ENCODE measurements around the gene MT1B.
A peak's percentile ranks its signal among the peaks of the same experiment; 100 is the strongest.

The MT1B gene

DNA sequence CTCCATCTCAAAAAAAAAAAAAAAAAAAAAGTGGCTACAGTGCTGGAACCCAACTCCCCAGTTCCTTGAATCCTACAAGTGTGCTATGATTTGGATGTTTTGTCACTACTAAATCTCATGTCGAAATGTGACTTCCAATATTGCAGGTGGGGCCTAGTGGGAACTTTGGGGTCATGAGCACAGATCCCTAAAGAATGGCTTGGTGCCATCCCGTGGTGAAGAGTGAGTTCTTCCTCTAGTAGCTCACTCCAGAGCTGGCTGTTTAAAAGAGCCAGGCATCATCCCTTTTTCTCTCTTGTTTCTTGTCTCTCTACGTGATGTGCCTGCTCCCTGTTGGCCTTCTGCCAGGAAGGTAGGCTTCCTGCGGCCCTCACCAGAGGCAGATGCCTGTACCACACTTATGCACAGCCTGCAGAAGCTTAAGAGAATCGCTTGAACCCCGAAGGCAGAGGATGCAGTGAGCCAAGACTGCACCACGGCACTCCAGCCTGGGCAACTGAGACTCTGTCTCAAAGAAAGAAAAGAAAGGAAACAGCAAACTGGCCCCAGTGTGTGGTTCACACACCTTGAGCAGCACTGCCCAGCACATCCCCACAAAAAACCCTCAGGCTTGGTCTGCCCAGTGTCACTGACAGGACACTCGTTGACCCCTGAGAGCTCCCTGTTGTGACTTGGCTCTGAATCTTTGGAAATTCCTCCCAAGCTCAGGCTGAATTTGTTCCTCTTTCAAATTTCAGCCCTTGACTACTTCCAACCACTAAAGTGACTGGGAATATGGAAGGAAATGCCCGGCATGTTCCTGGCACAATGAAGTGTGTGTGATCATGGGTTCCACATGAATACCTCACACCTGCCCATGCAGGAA, 23.0 kb upstream of the MT1B start:
- peaks cover 53% of the 10 kb centered on the region for H3K27me3 Mint-ChIP-seq
- no peak overlapping the region for H3K27ac Mint-ChIP-seq
- H3K9me3 Mint-ChIP-seq, result no peaks in the 10 kb centered on the region
- H3K4me1 Mint-ChIP-seq (ENCODE audit: low read depth), result peaks cover 39% of the 10 kb centered on the region
- H3K4me3 Mint-ChIP-seq, result no peak overlapping the region
- no peaks in the 10 kb centered on the region for H3K36me3 Mint-ChIP-seq (ENCODE audit: low read depth)

DNA sequence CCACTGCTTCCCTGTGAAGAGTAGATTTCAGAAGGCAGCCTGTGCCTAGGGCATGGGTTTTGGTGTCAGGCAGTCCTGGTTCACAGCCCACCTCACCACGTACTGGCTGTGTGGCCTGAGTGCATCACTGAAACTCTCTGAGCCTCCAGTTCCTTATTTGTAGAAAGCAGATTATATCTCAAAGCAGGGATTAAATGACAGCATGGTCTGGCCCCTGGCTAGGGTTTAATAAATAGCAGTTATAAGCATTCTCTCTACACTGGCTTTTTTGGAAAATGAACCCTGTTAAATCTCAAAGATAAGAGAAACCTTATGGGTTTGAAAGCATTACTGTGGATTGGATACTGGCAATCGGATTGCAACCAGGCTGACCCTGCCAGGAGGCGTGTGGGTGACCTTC, 22.2 kb upstream of the MT1B start:
- H3K27ac Mint-ChIP-seq, result no peak overlapping the region
- H3K27me3 Mint-ChIP-seq, result peaks cover 57% of the 10 kb centered on the region
- peaks cover 35% of the 10 kb centered on the region for H3K4me1 Mint-ChIP-seq (ENCODE audit: low read depth)
- no peak overlapping the region for H3K4me3 Mint-ChIP-seq
- H3K9me3 Mint-ChIP-seq, result no peaks in the 10 kb centered on the region
- no peaks in the 10 kb centered on the region for H3K36me3 Mint-ChIP-seq (ENCODE audit: low read depth)

DNA sequence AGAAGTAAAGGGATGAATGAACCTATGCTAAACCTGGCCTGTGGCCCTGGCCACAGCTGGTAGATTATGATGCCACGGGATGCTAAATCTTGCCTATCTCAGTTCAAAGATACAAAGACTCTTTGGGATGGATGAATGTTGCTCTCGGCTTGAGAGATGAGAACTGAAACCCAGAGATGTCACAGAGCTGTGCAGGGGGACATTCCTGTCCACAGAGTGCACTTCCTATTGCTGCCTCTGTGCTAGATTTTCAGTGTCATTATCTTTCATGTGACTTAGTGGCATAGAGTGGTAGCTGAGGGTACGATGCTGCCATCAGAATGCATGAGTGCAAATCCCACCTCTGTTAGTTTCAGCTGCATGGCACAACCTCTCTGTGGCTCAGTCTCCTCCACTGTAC, 21.6 kb upstream of the MT1B start:
- H3K4me1 Mint-ChIP-seq (ENCODE audit: low read depth), result peaks cover 36% of the 10 kb centered on the region
- H3K36me3 Mint-ChIP-seq (ENCODE audit: low read depth), result no peaks in the 10 kb centered on the region
- peaks cover 59% of the 10 kb centered on the region for H3K27me3 Mint-ChIP-seq
- H3K27ac Mint-ChIP-seq, result no peak overlapping the region
- no peak overlapping the region for H3K4me3 Mint-ChIP-seq
- no peaks in the 10 kb centered on the region for H3K9me3 Mint-ChIP-seq

DNA sequence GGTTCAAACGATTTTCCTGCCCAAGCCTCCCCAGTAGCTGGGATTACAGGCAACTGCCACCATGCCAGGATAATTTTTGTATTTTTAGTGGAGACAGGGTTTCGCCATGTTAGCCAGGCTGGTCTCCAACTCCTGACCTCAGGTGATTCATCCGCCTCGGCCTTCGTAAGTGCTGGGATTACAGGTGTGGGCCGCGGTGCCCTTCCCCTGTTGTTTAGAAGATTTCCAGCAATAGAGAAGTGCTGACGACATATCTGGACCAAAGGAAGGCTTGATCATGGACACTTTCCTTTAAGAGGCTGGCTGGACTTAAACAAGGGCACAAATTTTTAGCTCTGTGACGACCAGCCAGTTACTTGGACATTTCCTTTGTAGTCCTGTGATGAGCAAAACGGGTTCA, 20.5 kb upstream of the MT1B start:
- H3K9me3 Mint-ChIP-seq, result no peaks in the 10 kb centered on the region
- peaks cover 33% of the 10 kb centered on the region for H3K4me1 Mint-ChIP-seq (ENCODE audit: low read depth)
- no peaks in the 10 kb centered on the region for H3K36me3 Mint-ChIP-seq (ENCODE audit: low read depth)
- H3K27ac Mint-ChIP-seq, result no peak overlapping the region
- peaks cover 62% of the 10 kb centered on the region for H3K27me3 Mint-ChIP-seq
- no peak overlapping the region for H3K4me3 Mint-ChIP-seq

DNA sequence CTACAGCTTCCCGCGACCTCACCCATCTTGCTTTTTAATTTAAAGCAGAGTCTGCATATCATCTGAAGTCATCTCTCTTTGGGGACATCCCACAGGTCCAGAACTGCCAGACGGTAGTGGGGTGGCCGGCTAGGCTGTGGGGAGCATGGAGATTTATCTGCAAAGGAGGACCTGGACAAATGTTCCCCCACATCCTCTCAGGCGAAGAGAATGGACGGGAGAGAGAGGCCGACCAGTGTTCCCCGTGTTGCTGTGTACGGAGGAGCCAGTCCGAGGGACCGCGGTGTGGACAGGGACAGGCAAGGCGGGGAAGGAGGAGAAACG, 19.9 kb upstream of the MT1B start:
- H3K27me3 Mint-ChIP-seq, result peaks cover 64% of the 10 kb centered on the region
- H3K9me3 Mint-ChIP-seq, result no peaks in the 10 kb centered on the region
- peaks cover 28% of the 10 kb centered on the region for H3K4me1 Mint-ChIP-seq (ENCODE audit: low read depth)
- H3K4me3 Mint-ChIP-seq, result peak overlapping the region; percentile 68
- H3K36me3 Mint-ChIP-seq (ENCODE audit: low read depth), result no peaks in the 10 kb centered on the region
- no peak overlapping the region for H3K27ac Mint-ChIP-seq

DNA sequence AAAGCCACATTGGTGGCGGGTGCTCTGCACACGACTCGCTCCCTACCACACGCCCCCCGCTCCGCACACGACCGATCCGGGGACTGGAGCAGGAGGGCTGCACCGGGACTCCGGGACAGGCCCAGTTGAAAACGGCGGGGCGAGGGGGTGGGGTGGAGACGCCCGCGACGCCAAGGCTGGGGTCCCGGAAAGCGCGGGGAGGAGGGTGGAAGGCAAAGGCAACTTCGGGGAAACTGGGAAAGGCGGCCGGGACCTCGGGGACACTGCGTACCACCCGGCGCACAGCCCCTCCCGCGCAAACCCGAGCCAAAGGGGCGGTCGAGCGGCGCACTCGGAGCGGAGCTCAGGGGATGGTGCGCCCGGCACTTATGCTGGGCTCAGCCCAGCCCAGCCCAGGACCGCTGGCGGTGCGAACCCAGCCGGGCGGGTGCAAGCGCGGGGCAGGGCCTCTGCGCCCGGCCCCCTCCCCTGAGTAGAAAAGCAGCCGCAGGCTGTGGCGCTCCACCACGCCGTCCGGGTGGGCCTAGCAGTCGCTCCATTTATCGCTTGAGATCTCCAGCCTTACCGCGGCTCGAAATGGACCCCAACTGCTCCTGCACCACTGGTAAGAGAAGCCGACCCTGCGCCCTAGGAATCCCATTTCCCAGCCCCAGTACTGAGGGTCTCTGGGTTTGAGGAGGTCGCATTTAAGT, 19.4 kb upstream of the MT1B start, which contains the start of gene MT1M:
Gene MT1M, plus strand, starts transcription at position 504 of the 692 bp plus-strand sequence. Its CDS starts 73 bp downstream, at position 577.
- Mint-ChIP-seq H3K4me3 (peak within 1 kb of the TSS; percentile 68), H3K4me1 (ENCODE audit: low read depth) (peaks cover 28% of the 10 kb centered on the region), H3K9me3 (no peaks in the 10 kb centered on the region), H3K36me3 (ENCODE audit: low read depth) (no peaks in the 10 kb centered on the region), H3K27me3 (peaks cover 64% of the 10 kb centered on the region), H3K27ac (no peak within 1 kb of the TSS)

DNA sequence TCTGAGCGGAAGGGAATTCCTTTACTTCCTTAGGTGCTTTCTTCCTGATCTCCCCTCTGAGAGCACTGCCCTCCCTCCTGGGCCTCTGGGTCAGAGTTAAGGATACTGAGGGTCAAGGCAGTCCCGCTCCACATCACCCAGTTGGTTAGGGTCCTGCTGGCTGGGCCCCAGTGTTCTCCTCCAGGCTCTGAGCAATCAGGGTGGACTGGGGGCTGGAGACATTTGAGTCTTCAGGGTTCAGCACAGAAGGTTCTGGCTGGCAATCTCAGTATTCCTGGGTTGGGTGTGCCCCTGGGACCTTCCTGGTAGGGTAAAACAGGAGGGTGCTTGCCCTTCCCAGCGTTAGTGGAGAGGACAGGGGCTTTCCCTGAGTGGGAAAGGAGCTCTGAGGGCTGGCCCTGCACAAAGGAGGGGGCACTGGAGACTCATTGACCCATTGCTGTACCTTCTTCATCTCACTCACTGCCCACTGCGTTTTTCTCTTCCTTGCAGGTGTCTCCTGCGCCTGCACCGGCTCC, 18.8 kb upstream of the MT1B start:
- H3K4me3 Mint-ChIP-seq, result peak overlapping the region; percentile 20
- no peaks in the 10 kb centered on the region for H3K9me3 Mint-ChIP-seq
- H3K36me3 Mint-ChIP-seq (ENCODE audit: low read depth), result no peaks in the 10 kb centered on the region
- H3K4me1 Mint-ChIP-seq (ENCODE audit: low read depth), result peaks cover 31% of the 10 kb centered on the region
- H3K27ac Mint-ChIP-seq, result no peak overlapping the region
- H3K27me3 Mint-ChIP-seq, result peaks cover 70% of the 10 kb centered on the region

DNA sequence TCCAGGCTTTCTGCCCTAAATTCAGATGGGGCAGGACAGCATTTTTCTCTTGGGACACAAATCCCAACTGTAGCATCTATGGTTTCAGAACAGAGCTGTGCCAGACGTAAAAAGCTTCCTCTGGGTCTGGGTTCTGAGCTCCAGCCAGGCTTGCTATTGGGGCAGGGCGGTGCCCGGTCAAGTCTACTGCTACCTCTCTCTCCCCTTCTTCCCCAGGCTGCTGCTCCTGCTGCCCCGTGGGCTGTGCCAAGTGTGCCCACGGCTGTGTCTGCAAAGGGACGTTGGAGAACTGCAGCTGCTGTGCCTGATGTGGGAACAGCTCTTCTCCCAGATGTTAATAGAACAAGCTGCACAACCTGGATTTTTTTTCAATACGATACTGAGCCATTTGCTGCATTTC, 18.2 kb upstream of the MT1B start:
- Mint-ChIP-seq H3K36me3 (ENCODE audit: low read depth) (no peaks in the 10 kb centered on the region), H3K4me1 (ENCODE audit: low read depth) (peaks cover 34% of the 10 kb centered on the region), H3K9me3 (no peaks in the 10 kb centered on the region), H3K4me3 (no peak overlapping the region), H3K27me3 (peaks cover 74% of the 10 kb centered on the region), H3K27ac (no peak overlapping the region)

DNA sequence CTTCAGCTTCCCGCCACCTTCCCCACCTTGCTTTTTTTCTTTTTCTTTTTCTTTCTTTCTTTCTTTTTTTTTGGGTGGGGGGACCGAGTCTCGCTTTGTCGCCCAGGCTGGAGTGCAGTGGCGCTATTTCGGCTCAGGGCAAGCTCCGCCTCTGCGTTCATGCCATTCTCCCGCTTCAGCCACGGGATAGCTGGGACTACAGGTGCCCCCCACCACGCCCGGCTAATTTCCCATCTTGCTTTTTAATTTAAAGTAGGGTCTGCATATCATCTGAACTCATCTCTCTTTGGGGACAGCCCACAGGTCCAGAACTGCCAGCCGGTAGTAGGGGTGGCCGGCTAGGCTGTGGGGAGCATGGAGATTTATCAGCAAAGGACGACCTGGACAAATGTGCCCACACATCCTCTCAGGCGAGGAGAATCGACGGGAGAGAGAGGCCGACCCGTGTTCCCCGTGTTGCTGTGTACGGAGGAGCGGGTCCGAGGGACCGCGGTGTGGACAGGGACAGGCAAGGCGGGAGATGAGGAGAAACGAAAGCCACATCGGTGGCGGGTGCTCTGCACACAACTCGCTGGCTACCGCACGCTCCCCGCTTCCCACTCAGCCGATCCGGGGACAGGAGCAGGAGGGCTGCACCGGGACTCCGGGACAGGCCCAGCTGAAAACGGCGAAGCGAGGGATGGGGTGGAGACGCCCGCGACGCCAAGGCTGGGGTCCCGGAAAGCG, 16.8 kb upstream of the MT1B start:
- H3K27me3 Mint-ChIP-seq, result peaks cover 87% of the 10 kb centered on the region
- H3K4me3 Mint-ChIP-seq, result peak overlapping the region; percentile 70
- no peaks in the 10 kb centered on the region for H3K36me3 Mint-ChIP-seq (ENCODE audit: low read depth)
- H3K4me1 Mint-ChIP-seq (ENCODE audit: low read depth), result peaks cover 32% of the 10 kb centered on the region
- H3K9me3 Mint-ChIP-seq, result no peaks in the 10 kb centered on the region
- no peak overlapping the region for H3K27ac Mint-ChIP-seq

DNA sequence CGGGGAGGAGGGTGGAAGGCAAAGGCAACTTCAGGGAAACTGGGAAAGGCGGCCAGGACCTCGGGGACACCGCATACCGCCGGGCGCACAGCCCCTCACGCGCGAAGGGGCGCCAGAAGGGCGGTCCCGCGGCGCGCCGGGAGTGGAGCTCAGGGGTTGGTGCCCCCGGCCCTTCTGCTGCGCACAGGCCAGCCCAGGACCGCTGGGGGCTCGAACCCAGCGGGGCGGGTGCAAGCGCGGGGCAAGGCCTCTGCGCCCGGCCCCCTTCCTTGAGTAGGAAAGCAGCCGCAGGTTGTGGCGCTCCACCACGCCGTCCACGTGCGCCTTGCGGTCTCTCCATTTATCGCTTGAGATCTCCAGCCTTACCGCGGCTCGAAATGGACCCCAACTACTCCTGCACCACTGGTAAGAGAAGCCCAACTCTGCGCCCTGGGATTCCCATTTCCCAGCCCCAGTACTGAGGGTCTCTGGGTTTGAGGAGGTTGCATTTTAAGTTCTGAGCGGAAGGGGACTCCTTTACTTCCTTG, 16.2 kb upstream of the MT1B start:
- H3K36me3 Mint-ChIP-seq (ENCODE audit: low read depth), result no peaks in the 10 kb centered on the region
- peaks cover 27% of the 10 kb centered on the region for H3K4me1 Mint-ChIP-seq (ENCODE audit: low read depth)
- H3K9me3 Mint-ChIP-seq, result no peaks in the 10 kb centered on the region
- no peak overlapping the region for H3K27ac Mint-ChIP-seq
- H3K4me3 Mint-ChIP-seq, result peak overlapping the region; percentile 43
- H3K27me3 Mint-ChIP-seq, result peaks cover 89% of the 10 kb centered on the region

DNA sequence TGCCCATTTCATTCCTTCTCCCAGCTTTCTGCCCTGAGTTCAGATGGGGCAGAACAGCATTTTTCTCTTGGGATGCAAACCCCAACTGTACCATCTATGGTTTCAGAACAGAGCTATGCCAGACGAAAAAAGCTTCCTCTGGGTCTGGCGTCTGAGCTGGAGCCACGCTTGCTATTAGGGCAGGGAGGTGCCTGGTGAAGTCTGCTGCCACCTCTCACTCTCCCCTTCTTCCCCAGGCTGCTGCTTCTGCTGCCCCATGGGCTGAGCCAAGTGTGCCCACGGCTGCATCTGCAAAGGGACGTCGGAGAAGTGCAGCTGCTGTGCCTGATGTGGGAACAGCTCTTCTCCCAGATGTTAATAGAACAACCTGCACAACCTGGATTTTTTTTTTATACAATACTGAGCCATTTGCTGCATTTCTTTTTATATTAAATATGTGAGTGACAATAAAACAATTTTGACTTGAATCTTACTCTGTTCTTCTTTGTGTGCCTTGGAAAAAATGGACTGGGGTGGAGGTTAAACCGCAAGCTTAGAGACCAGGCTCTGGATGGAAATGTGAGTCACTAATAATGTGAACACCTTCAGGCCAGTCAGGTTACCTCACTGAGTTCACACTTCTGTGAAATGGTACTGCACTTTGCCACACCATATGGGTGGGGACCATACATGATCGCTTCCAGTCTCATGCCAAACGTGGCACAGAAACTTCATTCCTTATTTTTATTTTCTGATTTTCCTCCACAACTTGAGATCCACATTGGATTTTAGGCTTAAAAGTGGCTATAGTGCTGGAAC, 14.9 kb upstream of the MT1B start:
- Mint-ChIP-seq H3K9me3 (no peaks in the 10 kb centered on the region), H3K4me1 (ENCODE audit: low read depth) (peaks cover 23% of the 10 kb centered on the region), H3K4me3 (no peak overlapping the region), H3K27ac (no peak overlapping the region), H3K36me3 (ENCODE audit: low read depth) (no peaks in the 10 kb centered on the region), H3K27me3 (peaks cover 86% of the 10 kb centered on the region)

DNA sequence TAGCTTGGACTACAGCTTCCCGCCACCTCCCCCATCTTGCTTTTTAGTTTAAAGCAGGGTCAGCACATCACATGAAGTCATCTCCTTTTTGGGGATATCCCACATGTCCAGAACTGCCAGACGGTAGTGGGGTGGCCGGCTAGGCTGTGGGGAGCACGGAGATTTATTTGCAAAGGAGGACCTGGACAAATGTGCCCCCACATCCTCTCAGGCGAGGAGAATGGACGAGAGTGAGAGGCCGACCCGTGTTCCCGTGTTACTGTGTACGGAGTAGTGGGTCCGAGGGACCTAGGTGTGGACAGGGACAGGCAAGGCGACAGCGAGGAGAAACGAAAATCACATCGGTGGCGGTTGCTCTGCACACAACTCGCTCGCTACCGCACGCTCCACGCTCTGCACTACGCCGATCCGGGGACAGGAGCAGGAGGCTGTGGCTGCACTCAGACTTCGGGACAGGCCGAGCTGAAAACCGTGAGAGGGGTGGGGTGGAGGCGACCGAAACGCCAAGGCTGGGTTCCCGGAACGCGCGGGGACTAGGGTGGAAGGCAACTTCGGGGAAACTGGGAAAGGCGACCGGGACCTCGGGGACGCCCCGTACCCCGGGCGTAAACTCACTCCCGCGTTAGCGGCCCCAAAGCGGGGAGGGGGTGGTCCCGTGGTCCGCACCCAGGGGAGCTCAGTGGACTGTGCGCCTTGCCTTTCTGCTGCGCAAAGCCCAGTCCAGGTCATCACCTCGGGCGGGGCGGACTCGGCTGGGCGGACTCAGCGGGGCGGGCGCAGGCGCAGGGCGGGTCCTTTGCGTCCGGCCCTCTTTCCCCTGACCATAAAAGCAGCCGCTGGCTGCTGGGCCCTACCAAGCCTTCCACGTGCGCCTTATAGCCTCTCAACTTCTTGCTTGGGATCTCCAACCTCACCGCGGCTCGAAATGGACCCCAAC, 13.6 kb upstream of the MT1B start, which contains the start of gene MT1A:
Gene MT1A, plus strand, starts transcription at position 853 of the 937 bp plus-strand sequence. Its CDS starts 73 bp downstream, at position 926.
- peaks cover 25% of the 10 kb centered on the region for H3K4me1 Mint-ChIP-seq (ENCODE audit: low read depth)
- H3K27me3 Mint-ChIP-seq, result peaks cover 86% of the 10 kb centered on the region
- H3K9me3 Mint-ChIP-seq, result no peaks in the 10 kb centered on the region
- peak within 1 kb of the TSS; percentile 68 for H3K4me3 Mint-ChIP-seq
- no peaks in the 10 kb centered on the region for H3K36me3 Mint-ChIP-seq (ENCODE audit: low read depth)
- no peak within 1 kb of the TSS for H3K27ac Mint-ChIP-seq

DNA sequence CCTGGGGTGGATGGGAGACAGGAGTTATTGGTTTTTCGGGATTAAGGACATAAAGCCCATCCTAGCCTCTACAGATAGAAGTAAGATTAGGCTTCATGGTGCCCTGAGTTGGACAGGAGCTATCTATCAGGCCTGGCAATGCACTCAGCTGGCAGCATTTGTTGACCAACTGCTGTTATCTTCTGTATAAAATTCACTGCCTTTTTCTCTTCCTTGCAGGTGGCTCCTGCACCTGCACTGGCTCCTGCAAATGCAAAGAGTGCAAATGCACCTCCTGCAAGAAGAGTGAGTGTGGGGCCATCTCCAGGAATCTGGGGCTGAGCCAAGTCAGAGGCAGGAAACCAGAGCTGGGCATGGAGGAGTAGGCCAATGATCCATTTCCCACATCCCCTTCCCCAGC, 12.6 kb upstream of the MT1B start:
- H3K9me3 Mint-ChIP-seq, result no peaks in the 10 kb centered on the region
- no peak overlapping the region for H3K27ac Mint-ChIP-seq

More for the DNA sequence above, 12.6 kb upstream of the MT1B start:
- Mint-ChIP-seq H3K4me3 (no peak overlapping the region), H3K27me3 (peaks cover 76% of the 10 kb centered on the region), H3K4me1 (ENCODE audit: low read depth) (peaks cover 34% of the 10 kb centered on the region), H3K36me3 (ENCODE audit: low read depth) (no peaks in the 10 kb centered on the region)
